HEK293 (cell line): ENCODE results near the gene GNMT.

Experiments
- BCL11B ChIP-seq: fragments of 450-650 bp; formaldehyde crosslinking; IDR thresholded peaks from 2 replicates; pipeline ENCODE4 v1.5.1; 2016; ENCODE audit warnings: low read depth, missing biosample characterization, missing genetic modification characterization
- GLIS1 ChIP-seq: fragments of 450-650 bp; formaldehyde crosslinking; IDR thresholded peaks from 2 replicates; pipeline ENCODE4 v1.5.1; 2016; ENCODE audit warnings: missing biosample characterization, missing genetic modification characterization
- HOXC10 ChIP-seq: sonication (generic); formaldehyde crosslinking; IDR thresholded peaks from 2 replicates; pipeline ENCODE4 v1.8.1; 2023; ENCODE audit warnings: mild to moderate bottlenecking, missing genetic modification reagents
- MEIS1 ChIP-seq: sonication (generic); formaldehyde crosslinking; IDR thresholded peaks from 2 replicates; pipeline ENCODE4 v1.8.1; 2022; ENCODE audit warnings: missing genetic modification reagents, mild to moderate bottlenecking, borderline replicate concordance
- PRDM4 ChIP-seq: fragments of 450-650 bp; formaldehyde crosslinking; IDR thresholded peaks from 2 replicates; pipeline ENCODE4 v1.5.1; 2017; ENCODE audit warnings: missing biosample characterization, missing genetic modification characterization
- REST ChIP-seq: fragments of 450-650 bp; formaldehyde crosslinking; IDR thresholded peaks from 2 replicates; pipeline ENCODE4 v1.5.1; 2016; ENCODE audit warnings: missing biosample characterization, missing genetic modification characterization
- SCRT2 ChIP-seq: fragments of 450-650 bp; formaldehyde crosslinking; IDR thresholded peaks from 2 replicates; pipeline ENCODE4 v1.5.1; 2016; ENCODE audit warnings: missing biosample characterization, missing genetic modification characterization
- SP2 ChIP-seq: fragments of 450-650 bp; formaldehyde crosslinking; IDR thresholded peaks from 2 replicates; pipeline ENCODE4 v1.5.1; 2016; ENCODE audit warnings: missing biosample characterization, missing genetic modification characterization
- TSHZ1 ChIP-seq: fragments of 450-650 bp; formaldehyde crosslinking; IDR thresholded peaks from 2 replicates; pipeline ENCODE4 v1.5.1; 2016; ENCODE audit warnings: missing biosample characterization, missing genetic modification characterization, borderline replicate concordance
- ZBTB10 ChIP-seq: fragments of 450-650 bp; formaldehyde crosslinking; IDR thresholded peaks from 2 replicates; pipeline ENCODE4 v1.5.1; 2016; ENCODE audit warnings: missing biosample characterization, missing genetic modification characterization
- ZIC2 ChIP-seq: fragments of 450-650 bp; formaldehyde crosslinking; IDR thresholded peaks from 2 replicates; pipeline ENCODE4 v1.5.1; 2016; ENCODE audit warnings: missing biosample characterization, missing genetic modification characterization
- ZNF18 ChIP-seq: fragments of 450-650 bp; formaldehyde crosslinking; IDR thresholded peaks from 2 replicates; pipeline ENCODE4 v1.5.1; 2016; ENCODE audit warnings: missing biosample characterization, missing genetic modification characterization
- ZNF211 ChIP-seq: fragments of 450-650 bp; formaldehyde crosslinking; IDR thresholded peaks from 2 replicates; pipeline ENCODE4 v1.5.1; 2016; ENCODE audit warnings: low read depth, missing biosample characterization, missing genetic modification characterization
- ZNF239 ChIP-seq: fragments of 450-650 bp; formaldehyde crosslinking; IDR thresholded peaks from 2 replicates; pipeline ENCODE4 v1.5.1; 2016; ENCODE audit warnings: missing biosample characterization, missing genetic modification characterization
- ZNF26 ChIP-seq: fragments of 450-650 bp; formaldehyde crosslinking; IDR thresholded peaks from 2 replicates; pipeline ENCODE4 v1.5.1; 2016; ENCODE audit warnings: missing biosample characterization, missing genetic modification characterization
- ZNF292 ChIP-seq: fragments of 450-650 bp; formaldehyde crosslinking; IDR thresholded peaks from 2 replicates; pipeline ENCODE4 v1.5.1; 2016; ENCODE audit warnings: low read depth, missing biosample characterization, missing genetic modification characterization, borderline replicate concordance
- ZNF311 ChIP-seq: fragments of 450-650 bp; formaldehyde crosslinking; IDR thresholded peaks from 2 replicates; pipeline ENCODE4 v1.5.1; 2017; ENCODE audit warnings: missing biosample characterization, missing genetic modification characterization, borderline replicate concordance
- ZNF366 ChIP-seq: fragments of 450-650 bp; formaldehyde crosslinking; conservative IDR thresholded peaks from 2 replicates; pipeline ENCODE4 v1.5.1; 2016; ENCODE audit warnings: missing biosample characterization, missing genetic modification characterization
- ZNF544 ChIP-seq: fragments of 450-650 bp; formaldehyde crosslinking; IDR thresholded peaks from 2 replicates; pipeline ENCODE4 v1.5.0; 2017; ENCODE audit warnings: missing biosample characterization, missing genetic modification characterization
- ZNF629 ChIP-seq: fragments of 450-650 bp; formaldehyde crosslinking; IDR thresholded peaks from 2 replicates; pipeline ENCODE4 v1.5.1; 2017; ENCODE audit warnings: missing biosample characterization, missing genetic modification characterization
- ZNF654 ChIP-seq: fragments of 450-650 bp; formaldehyde crosslinking; IDR thresholded peaks from 2 replicates; pipeline ENCODE4 v1.5.1; 2016; ENCODE audit warnings: low read depth, missing biosample characterization, missing genetic modification characterization
- ZNF768 ChIP-seq: fragments of 450-650 bp; formaldehyde crosslinking; IDR thresholded peaks from 2 replicates; pipeline ENCODE4 v1.5.1; 2018; ENCODE audit warnings: missing biosample characterization, mild to moderate bottlenecking, missing genetic modification characterization
- ZNF777 ChIP-seq: fragments of 450-650 bp; formaldehyde crosslinking; IDR thresholded peaks from 2 replicates; pipeline ENCODE4 v1.5.1; 2017; ENCODE audit warnings: missing biosample characterization, missing genetic modification characterization, borderline replicate concordance
- ZSCAN23 ChIP-seq: fragments of 450-650 bp; formaldehyde crosslinking; IDR thresholded peaks from 2 replicates; pipeline ENCODE4 v1.5.1; 2016; ENCODE audit warnings: missing biosample characterization, missing genetic modification characterization

Gene GNMT

GRCh38 chr6:42963855-42964605 is 3.5 kb downstream of the GNMT start (continued):
- TF ChIP-seq PRDM4 (tag by site-specific recombination) (no peak), ZNF292 (tag by site-specific recombination) (no peak), SP2 (0 out of 2 replicates have a peak, but pooled peaks have one; percentile 25), ZSCAN23 (no peak), ZNF311 (tag by site-specific recombination) (no peak), MEIS1 (CRISPR knock-in tag) (no peak), ZNF768 (tag by site-specific recombination) (no peak), BCL11B (tag by site-specific recombination) (no peak), HOXC10 (no peak), TSHZ1 (tag by site-specific recombination) (no peak), ZNF629 (tag by site-specific recombination) (no peak), REST (tag by site-specific recombination) (no peak), SCRT2 (tag by site-specific recombination) (no peak), ZNF211 (no peak), ZBTB10 (tag by site-specific recombination) (no peak), ZIC2 (tag by site-specific recombination) (peak; percentile 52; the same call in 1 of the 2 replicates), ZNF777 (tag by site-specific recombination) (no peak), ZNF18 (tag by site-specific recombination) (no peak), GLIS1 (tag by site-specific recombination) (0 out of 2 replicates have a peak, but pooled peaks have one; percentile 11), ZNF239 (tag by site-specific recombination) (no peak), ZNF654 (tag by site-specific recombination) (peak; percentile 65), ZNF366 (tag by site-specific recombination) (no peak), ZNF544 (tag by site-specific recombination) (no peak), ZNF26 (no peak)
